Endothelial cell of umbilical vein (primary cell): ENCODE data around the gene TSEN2. TPM values are rescaled to one million over a fixed set of nuclear protein-coding genes. Genes with fewer than 3 reads are reported as not detected.

ENCODE experiments used
- BruUV-seq: library from RNA; stranded (reverse); fragments of 400-500 nt; replicated peaks from 2 replicates; lab custom pipeline; 2021; lab: Mats Ljungman, UMichigan
- CTCF ChIA-PET: fragments of 300-600, 350-600 bp; sonication (Branson Sonifier 250); formaldehyde crosslinking; loops from one replicate; lab custom pipeline; 2021; ENCODE audit warnings: antibody characterized with exemption, inconsistent platforms; lab: Charles Lee
- POLR2A ChIA-PET: fragments of 300-600, 350-600 bp; sonication (Branson Sonifier 250); formaldehyde crosslinking; loops from one replicate; lab custom pipeline; 2021; ENCODE audit warnings: antibody characterized with exemption, inconsistent platforms; lab: Charles Lee
- DNase-seq: peaks from one replicate; pipeline ENCODE4 v3.0.0-alpha.2; 2011; ENCODE audit warnings: low read depth, low spot score
- FAIRE-seq: peaks from 2 replicates; lab custom pipeline; 2011; peaks lifted over from hg19 to GRCh38; lab: Jason Lieb, UNC
- H2AFZ ChIP-seq: 2 replicates; pipeline ENCODE4 v1.6.0; 2012; ENCODE audit warnings: low read depth, low read length, control low read depth, inconsistent platforms
- H3K27ac ChIP-seq: 2 replicates; pipeline ENCODE4 v1.5.1; 2011; ENCODE audit warnings: low read depth, mild to moderate bottlenecking, control low read depth, low read length, moderate library complexity; ENCODE audit not compliant: insufficient read depth
- H3K27me3 ChIP-seq, 2 experiments: 2 replicates each; pipeline versions ENCODE4 v1.6.0 to v1.6.1; 2011; ENCODE audit warnings: low read length in 2 of 2, mixed read lengths in 1 of 2; ENCODE audit not compliant: control insufficient read depth in 2 of 2, insufficient read depth in 2 of 2
- H3K36me3 ChIP-seq, 2 experiments: 2 replicates in 1 of 2; 3 replicates in 1 of 2; pipeline ENCODE4 v1.5.1; 2011; ENCODE audit warnings: low read length in 2 of 2, mild to moderate bottlenecking in 1 of 2, moderate library complexity in 1 of 2; ENCODE audit not compliant: control insufficient read depth in 2 of 2, insufficient read depth in 2 of 2; ENCODE audit errors: extremely low read depth in 1 of 2
- H3K4me1 ChIP-seq: 3 replicates; pipeline ENCODE4 v1.5.1; 2011; ENCODE audit warnings: mild to moderate bottlenecking, low read length; ENCODE audit not compliant: control insufficient read depth, insufficient read depth; ENCODE audit errors: extremely low read depth
- H3K4me2 ChIP-seq: 2 replicates; pipeline ENCODE4 v1.6.1; 2011; ENCODE audit warnings: low read length, control low read depth, mixed read lengths; ENCODE audit not compliant: insufficient read depth
- H3K4me3 ChIP-seq, 3 experiments: fragments of 200-600 bp in 1 of 3; sonication (generic), shearing (Covaris generic) in 1 of 3; replicated peaks in 1 of 3; 2 replicates each; pipeline ENCODE4 v1.5.1; 2011 to 2016; ENCODE audit warnings: control low read depth in 3 of 3, low read length in 3 of 3, mild to moderate bottlenecking in 2 of 3, inconsistent platforms in 1 of 3, low read depth in 1 of 3, moderate library complexity in 1 of 3; ENCODE audit not compliant: insufficient read depth in 1 of 3
- H3K79me2 ChIP-seq: 2 replicates; pipeline ENCODE4 v1.6.0; 2012; ENCODE audit warnings: low read length, inconsistent platforms; ENCODE audit not compliant: control insufficient read depth, insufficient read depth
- H3K9ac ChIP-seq: replicated peaks from 2 replicates; pipeline ENCODE3; 2011; ENCODE audit warnings: low read length, control low read depth; ENCODE audit not compliant: insufficient read depth; ENCODE audit errors: extremely low read depth
- H3K9me1 ChIP-seq: replicated peaks from 3 replicates; pipeline ENCODE4 v1.6.0; 2011; ENCODE audit warnings: mild to moderate bottlenecking, low read length; ENCODE audit not compliant: control insufficient read depth, insufficient read depth; ENCODE audit errors: extremely low read depth
- H3K9me3 ChIP-seq: replicated peaks from 2 replicates; pipeline ENCODE4 v1.5.1; 2012; ENCODE audit warnings: low read length, inconsistent platforms; ENCODE audit not compliant: control insufficient read depth, insufficient read depth
- H4K20me1 ChIP-seq: replicated peaks from 2 replicates; pipeline ENCODE3; 2011; ENCODE audit warnings: mild to moderate bottlenecking, low read length; ENCODE audit not compliant: control insufficient read depth, insufficient read depth; ENCODE audit errors: extremely low read depth
- EZH2 ChIP-seq: IDR thresholded peaks from 2 replicates; pipeline ENCODE4 v1.6.1; 2012; ENCODE audit warnings: borderline replicate concordance, low read depth, mild to moderate bottlenecking, moderate library complexity, low read length, inconsistent platforms; ENCODE audit not compliant: severe bottlenecking
- FOS ChIP-seq: IDR thresholded peaks from 2 replicates; pipeline ENCODE4 v1.6.1; 2011; ENCODE audit warnings: mild to moderate bottlenecking, low read length, moderate library complexity, borderline replicate concordance; ENCODE audit not compliant: insufficient read depth
- GATA2 ChIP-seq: IDR thresholded peaks from 2 replicates; pipeline ENCODE4 v1.7.0; 2011; ENCODE audit warnings: low read depth, mild to moderate bottlenecking, moderate library complexity, mixed read lengths, low read length; ENCODE audit not compliant: insufficient read length, insufficient read depth
- JUN ChIP-seq: IDR thresholded peaks from 2 replicates; pipeline ENCODE4 v1.6.1; 2011; ENCODE audit warnings: borderline replicate concordance, low read depth; ENCODE audit not compliant: insufficient read length, insufficient read depth
- MYC ChIP-seq: IDR thresholded peaks from one replicate; pipeline ENCODE4 v1.6.1; 2011; ENCODE audit warnings: mild to moderate bottlenecking, low read depth, low read length
- POLR2A ChIP-seq: IDR thresholded peaks from 2 replicates; pipeline ENCODE4 v1.6.1; 2012; ENCODE audit warnings: low read depth, mild to moderate bottlenecking, control low read depth, low read length
- POLR2AphosphoS5 ChIP-seq: IDR thresholded peaks from 2 replicates; pipeline ENCODE4 v1.6.1; 2012; ENCODE audit warnings: low read depth, mild to moderate bottlenecking, control low read depth, low read length, moderate library complexity; ENCODE audit not compliant: insufficient read depth
- dilution Hi-C: fragments of 300-500 bp; cut with MboI; formaldehyde crosslinking; loops from one replicate; pipeline ENCODE4 v1.15.0; 2019; ENCODE audit warnings: low sequenced_read_pairs; ENCODE audit not compliant: extremely low pct_ligation_motif_present
- intact Hi-C: fragments of 100-400 bp; cut with micrococcal nuclease; formaldehyde crosslinking; loops from one replicate; pipeline ENCODE4 v1.10.0; 2022
- polyA plus RNA-seq, 4 experiments: library from polyadenylated mRNA; depleted of rRNA in 3 of 4; stranded (reverse) in 3 of 4; unstranded in 1 of 4; fragments of >200 nt; gene quantifications; 2 replicates each; pipeline versions ENCODE4 v1.2.1 to v1.2.3, GENCODE V29; 2011 to 2012; ENCODE audit warnings: missing spikeins in 1 of 4
- total RNA-seq: library from RNA; stranded (reverse); gene quantifications from 2 replicates; pipeline ENCODE4 v1.2.3, GENCODE V29; 2021
- TF ChIP-seq, protein P1 (sequence below), 2 donors: IDR thresholded peaks; 1 replicate in 1 of 2; 2 replicates in 1 of 2; pipeline ENCODE4 v1.5.1; 2011; ENCODE audit warnings: low read length in 2 of 2, mild to moderate bottlenecking in 2 of 2, moderate library complexity in 2 of 2, control low read depth in 1 of 2, inconsistent platforms in 1 of 2, low read depth in 1 of 2; ENCODE audit not compliant: insufficient read depth in 1 of 2; ENCODE audit errors: extremely low read depth in 1 of 2
- TF ChIP-seq, protein P2 (sequence below): IDR thresholded peaks from 2 replicates; pipeline ENCODE4 v1.6.1; 2011; ENCODE audit not compliant: insufficient read depth, insufficient read length

TSEN2 gene
- total and polyA plus RNA-seq, 2 donors (not counting 3 experiments of a cell fraction or from before 2014, with no cell fraction given), result 8.3 to 12.1 TPM

DNA sequence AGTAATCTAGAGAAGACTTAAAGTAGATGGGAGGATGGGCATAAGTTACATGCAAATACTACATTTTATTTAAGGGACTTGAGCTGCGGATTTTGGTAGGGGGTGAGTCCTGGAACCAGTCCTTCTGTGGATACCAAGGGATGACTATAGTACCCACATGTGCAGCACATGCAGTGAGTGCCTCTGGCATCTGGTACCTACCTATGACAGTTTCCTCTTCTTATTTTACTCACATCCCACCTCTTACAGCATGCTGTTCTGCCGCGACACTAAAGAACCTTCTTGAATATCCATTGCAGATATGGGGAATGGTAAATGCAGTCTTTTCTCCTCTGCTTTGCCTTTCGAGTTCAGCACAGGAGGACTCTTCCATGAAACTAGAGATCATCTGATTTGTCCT, 1.7 kb downstream of the TSEN2 start:
- H3K27ac ChIP-seq, result no peak overlapping the region
- TF ChIP-seq, protein P1, sequence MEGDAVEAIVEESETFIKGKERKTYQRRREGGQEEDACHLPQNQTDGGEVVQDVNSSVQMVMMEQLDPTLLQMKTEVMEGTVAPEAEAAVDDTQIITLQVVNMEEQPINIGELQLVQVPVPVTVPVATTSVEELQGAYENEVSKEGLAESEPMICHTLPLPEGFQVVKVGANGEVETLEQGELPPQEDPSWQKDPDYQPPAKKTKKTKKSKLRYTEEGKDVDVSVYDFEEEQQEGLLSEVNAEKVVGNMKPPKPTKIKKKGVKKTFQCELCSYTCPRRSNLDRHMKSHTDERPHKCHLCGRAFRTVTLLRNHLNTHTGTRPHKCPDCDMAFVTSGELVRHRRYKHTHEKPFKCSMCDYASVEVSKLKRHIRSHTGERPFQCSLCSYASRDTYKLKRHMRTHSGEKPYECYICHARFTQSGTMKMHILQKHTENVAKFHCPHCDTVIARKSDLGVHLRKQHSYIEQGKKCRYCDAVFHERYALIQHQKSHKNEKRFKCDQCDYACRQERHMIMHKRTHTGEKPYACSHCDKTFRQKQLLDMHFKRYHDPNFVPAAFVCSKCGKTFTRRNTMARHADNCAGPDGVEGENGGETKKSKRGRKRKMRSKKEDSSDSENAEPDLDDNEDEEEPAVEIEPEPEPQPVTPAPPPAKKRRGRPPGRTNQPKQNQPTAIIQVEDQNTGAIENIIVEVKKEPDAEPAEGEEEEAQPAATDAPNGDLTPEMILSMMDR (IDR thresholded peaks at IDR 0.05; ENCODE audit: extremely low read depth in 1 of 2, insufficient read depth in 1 of 2, low read depth in 1 of 2, low read length in 2 of 2), result no peak
- TF ChIP-seq, protein P2, sequence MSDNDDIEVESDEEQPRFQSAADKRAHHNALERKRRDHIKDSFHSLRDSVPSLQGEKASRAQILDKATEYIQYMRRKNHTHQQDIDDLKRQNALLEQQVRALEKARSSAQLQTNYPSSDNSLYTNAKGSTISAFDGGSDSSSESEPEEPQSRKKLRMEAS, result no peak
- no peak for TF ChIP-seq EZH2
- TF ChIP-seq FOS, result no peak
- TF ChIP-seq POLR2AphosphoS5, result no peak
- no peak for TF ChIP-seq GATA2
- no peak for TF ChIP-seq JUN
- no peak for TF ChIP-seq MYC
- TF ChIP-seq POLR2A, result no peak
- H3K4me1 ChIP-seq, result peaks cover 23% of the 10 kb centered on the region
- H3K9me3 ChIP-seq, result no peaks in the 10 kb centered on the region
- no peaks in the 10 kb centered on the region for H3K27me3 ChIP-seq
- H4K20me1 ChIP-seq, result no peaks in the 10 kb centered on the region
- no peak for DNase-seq
- no TSS peak for BruUV-seq
- H2AFZ ChIP-seq, result no peak overlapping the region
- peaks cover 17% of the 10 kb centered on the region for H3K79me2 ChIP-seq
- ChIA-PET POLR2A (no interaction called here), CTCF (interaction anchor here (1.1 kb wide), 1 partner anchor 351 kb away, joined by 3 read pairs; no protein-coding TSS in a partner anchor)
- intact Hi-C loops (no loop called here), dilution Hi-C loops (no loop called here)
- H3K4me2 ChIP-seq, result no peak overlapping the region
- no peak overlapping the region for H3K4me3 ChIP-seq
- no peaks in the 10 kb centered on the region for H3K9me1 ChIP-seq
- H3K36me3 ChIP-seq, result no peaks in the 10 kb centered on the region
- no peak for FAIRE-seq
- no peak overlapping the region for H3K9ac ChIP-seq
